H1 (cell line): Measurements from ENCODE around the gene TUBD1. TPM values are rescaled to one million over a fixed set of nuclear protein-coding genes. Genes with fewer than 3 reads are reported as not detected.

ENCODE experiments used
- SP4 ChIP-seq: IDR thresholded peaks from 2 replicates; pipeline ENCODE4 v1.6.1; 2012; ENCODE audit warnings: low read length, inconsistent platforms
- polyA plus RNA-seq, 7 experiments: library from polyadenylated mRNA; depleted of rRNA in 3 of 7; stranded (reverse) in 5 of 7; unstranded in 2 of 7; fragments of >200 nt in 5 of 7; fragments of 200-250 nt in 2 of 7; gene quantifications; 1 replicate in 5 of 7; 2 replicates in 1 of 7; 4 replicates in 1 of 7; pipeline versions ENCODE4 v1.2.1 to v1.2.3, GENCODE V29; 2011 to 2013; ENCODE audit warnings: missing spikeins in 2 of 7, mixed read lengths in 2 of 7
- total RNA-seq: library from RNA; stranded (reverse); fragmentation: NEBNext Ultra II Directional; extraction: Animal tissue kit (Norgen Biotek cat#: 25700); gene quantifications from 2 replicates; pipeline ENCODE4 v1.2.1, GENCODE V29; 2021

Gene TUBD1
- total and polyA plus RNA-seq, 2 of the 8 experiments (the other 6 are each of a cell fraction or from before 2014, with no cell fraction given), result 9.1 to 17.5 TPM

DNA sequence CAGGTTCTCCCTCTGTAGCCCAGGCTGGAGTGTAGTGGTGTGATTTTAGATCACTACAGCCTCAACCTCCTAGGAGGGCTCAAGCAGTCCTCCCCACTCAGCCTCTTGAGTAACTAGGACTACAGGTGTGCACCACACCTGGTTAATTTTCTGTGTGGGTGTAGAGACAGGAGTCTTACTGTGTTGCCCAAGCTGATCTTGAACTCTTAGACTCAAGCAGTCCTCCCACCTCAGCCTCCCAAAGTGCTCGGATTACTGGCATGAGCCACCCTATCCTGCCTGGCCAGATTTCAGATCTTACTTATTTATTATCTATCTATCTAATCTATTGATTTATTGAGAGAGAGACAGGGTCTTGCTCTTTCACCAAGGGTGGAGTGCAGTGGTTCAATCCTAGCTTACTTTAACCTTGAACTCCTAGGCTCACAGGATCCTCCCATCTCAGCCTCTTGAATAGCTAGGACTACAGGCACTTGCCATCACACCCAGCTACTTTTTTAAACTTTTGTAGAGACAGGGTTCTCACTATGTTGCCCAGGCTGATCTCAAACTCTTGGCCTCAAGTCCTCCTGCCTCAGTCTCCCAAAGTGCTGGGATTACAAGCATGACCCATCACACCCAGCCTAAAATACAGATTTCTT is 61.8 kb downstream of the TUBD1 start (continued):
- TF ChIP-seq SP4, result no peak
